HCT116 (cell line): ENCODE results near the gene PRKAA2.

Experiments used
- EZH2 ChIP-seq: fragments of 200-600 bp; sonication (generic); IDR thresholded peaks from 2 replicates; pipeline ENCODE4 v1.6.1; 2017; ENCODE audit warnings: antibody characterized with exemption, mixed run types
- POLR2A ChIP-seq: IDR thresholded peaks from 2 replicates; pipeline ENCODE4 v1.7.0; 2011; ENCODE audit warnings: borderline replicate concordance; ENCODE audit not compliant: insufficient read depth, insufficient read length; ENCODE audit errors: extremely low read depth
- TF ChIP-seq, protein P1 (sequence below): IDR thresholded peaks from 2 replicates; pipeline ENCODE4 v1.6.1; 2012
- TF ChIP-seq, protein P2 (sequence below), 3 experiments: fragments of 200-600 bp in 1 of 3; sonication (generic) in 1 of 3; IDR thresholded peaks in 2 of 3; conservative IDR thresholded peaks in 1 of 3; 2 replicates each; pipeline ENCODE4 v1.5.1; 2012 to 2017; ENCODE audit warnings: low read depth in 2 of 3, low read length in 2 of 3, antibody characterized with exemption in 1 of 3, borderline replicate concordance in 1 of 3, control low read depth in 1 of 3, mild to moderate bottlenecking in 1 of 3, mixed read lengths in 1 of 3, mixed run types in 1 of 3, moderate library complexity in 1 of 3; ENCODE audit not compliant: insufficient read depth in 1 of 3

DNA sequence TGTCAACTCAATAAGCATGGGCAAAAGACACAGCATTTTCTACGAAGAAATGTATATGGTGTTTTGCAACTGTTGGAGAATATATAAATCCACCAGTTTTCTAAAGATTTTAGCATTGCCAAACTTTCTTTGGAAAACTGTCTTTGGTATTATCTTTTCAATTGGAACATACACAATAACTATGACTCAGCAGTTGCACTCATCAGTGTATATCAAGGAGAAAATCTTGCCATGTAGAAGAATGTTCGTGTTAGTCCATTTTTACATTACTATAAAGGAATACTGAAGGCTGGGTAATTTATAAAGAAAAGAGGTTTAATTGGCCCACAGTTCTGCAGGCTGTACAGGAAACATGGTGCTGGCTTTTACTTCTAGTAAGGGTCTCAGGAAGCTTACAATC, 41.1 kb downstream of the PRKAA2 start:
- TF ChIP-seq, protein P1, sequence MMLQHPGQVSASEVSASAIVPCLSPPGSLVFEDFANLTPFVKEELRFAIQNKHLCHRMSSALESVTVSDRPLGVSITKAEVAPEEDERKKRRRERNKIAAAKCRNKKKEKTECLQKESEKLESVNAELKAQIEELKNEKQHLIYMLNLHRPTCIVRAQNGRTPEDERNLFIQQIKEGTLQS, result no peak
- TF ChIP-seq, protein P2, sequence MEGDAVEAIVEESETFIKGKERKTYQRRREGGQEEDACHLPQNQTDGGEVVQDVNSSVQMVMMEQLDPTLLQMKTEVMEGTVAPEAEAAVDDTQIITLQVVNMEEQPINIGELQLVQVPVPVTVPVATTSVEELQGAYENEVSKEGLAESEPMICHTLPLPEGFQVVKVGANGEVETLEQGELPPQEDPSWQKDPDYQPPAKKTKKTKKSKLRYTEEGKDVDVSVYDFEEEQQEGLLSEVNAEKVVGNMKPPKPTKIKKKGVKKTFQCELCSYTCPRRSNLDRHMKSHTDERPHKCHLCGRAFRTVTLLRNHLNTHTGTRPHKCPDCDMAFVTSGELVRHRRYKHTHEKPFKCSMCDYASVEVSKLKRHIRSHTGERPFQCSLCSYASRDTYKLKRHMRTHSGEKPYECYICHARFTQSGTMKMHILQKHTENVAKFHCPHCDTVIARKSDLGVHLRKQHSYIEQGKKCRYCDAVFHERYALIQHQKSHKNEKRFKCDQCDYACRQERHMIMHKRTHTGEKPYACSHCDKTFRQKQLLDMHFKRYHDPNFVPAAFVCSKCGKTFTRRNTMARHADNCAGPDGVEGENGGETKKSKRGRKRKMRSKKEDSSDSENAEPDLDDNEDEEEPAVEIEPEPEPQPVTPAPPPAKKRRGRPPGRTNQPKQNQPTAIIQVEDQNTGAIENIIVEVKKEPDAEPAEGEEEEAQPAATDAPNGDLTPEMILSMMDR (IDR thresholded peaks at IDR 0.05 in 2 of 3, conservative IDR thresholded peaks at IDR 0.05 in 1 of 3; ENCODE audit: borderline replicate concordance in 1 of 3, insufficient read depth in 1 of 3, low read depth in 2 of 3, low read length in 2 of 3), result no peak
- TF ChIP-seq POLR2A (no peak), EZH2 (no peak)
